Measurements from ENCODE around the gene PLEKHH1. TPM values are rescaled to one million over a fixed set of nuclear protein-coding genes. Genes with fewer than 3 reads are reported as not detected.

The PLEKHH1 gene
- total RNA-seq, 1 experiment from 2014 or later: 35.3 TPM

DNA sequence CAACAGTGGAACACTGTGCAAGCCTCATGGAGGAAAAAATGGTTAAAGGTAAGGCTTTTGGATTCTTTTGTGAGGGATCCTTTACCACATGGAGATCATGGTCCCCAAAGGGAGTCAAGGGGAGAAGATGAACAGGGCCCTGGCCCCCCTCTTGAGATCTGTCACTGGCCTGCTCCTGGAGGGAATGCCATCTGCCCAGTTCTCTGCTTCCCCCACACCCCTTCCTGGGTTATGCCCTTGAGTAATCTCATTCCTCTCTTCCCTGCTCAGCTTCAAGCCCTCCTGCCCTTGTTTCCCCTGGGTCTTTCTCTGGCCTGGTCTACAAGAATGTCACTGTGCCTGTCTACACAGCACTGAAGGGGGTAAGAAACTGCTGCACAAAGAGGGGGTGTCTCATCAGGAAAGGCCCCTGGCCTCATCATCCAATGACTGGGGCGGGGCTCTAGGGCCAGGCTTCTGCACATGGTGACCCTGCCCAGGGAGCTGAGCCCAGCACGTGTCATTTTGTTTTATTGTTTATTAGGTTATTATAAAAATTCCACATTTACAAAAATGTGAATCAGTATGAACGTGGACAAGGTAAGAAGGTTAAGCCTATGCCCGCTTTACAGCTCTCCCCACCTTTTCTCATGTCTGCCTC is 36.7 kb downstream of the PLEKHH1 start:
- H3K27ac ChIP-seq (ENCODE audit: insufficient read length, low read depth, low read length): no peak overlapping the region
- H2BK12ac ChIP-seq (ENCODE audit: insufficient read length, low read depth, low read length): no peak overlapping the region
- H4K5ac ChIP-seq (ENCODE audit: insufficient read length, low read depth, low read length): no peak overlapping the region
- Mint-ChIP-seq H3K27ac (peak overlapping the region in 1 of 3 experiments; percentile 56; a peak in 1 of 7 replicates), H3K27me3 (ENCODE audit: low read depth) (no peaks in the 10 kb centered on the region), H3K36me3 (ENCODE audit: insufficient read depth in 1 of 3, low read depth in 3 of 3) (peaks cover 3 to 15% (median 5%) of the 10 kb centered on the region in 3 experiments; a peak in 6 of 7 replicates), H3K4me1 (peaks cover 18 to 25% of the 10 kb centered on the region in 2 experiments), H3K4me3 (no peak overlapping the region), H3K9me3 (no peaks in the 10 kb centered on the region)
- H3K4me2 ChIP-seq (ENCODE audit: insufficient read depth, insufficient read length, low read length): no peak overlapping the region
- no peaks in the 10 kb centered on the region for H3K27me3 ChIP-seq (ENCODE audit: insufficient read depth, low read length)
- H3K23ac ChIP-seq (ENCODE audit: insufficient read length, low read depth, low read length): no peak overlapping the region
- no peak overlapping the region for H2AK5ac ChIP-seq (ENCODE audit: insufficient read length, low read length)
- H3T11ph ChIP-seq (ENCODE audit: low read length): no peak overlapping the region
- H3K9me3 ChIP-seq (ENCODE audit: control insufficient read depth, low read depth, low read length): no peaks in the 10 kb centered on the region
- WGBS (ENCODE audit: extremely low coverage, insufficient read length, low lambda C conversion rate): no CpG with 5 or more reads among the region's 4 CpGs
- no peak overlapping the region for H3K18ac ChIP-seq (ENCODE audit: insufficient read length, low read depth, low read length)
- H4K8ac ChIP-seq (replicated peaks; ENCODE audit: insufficient read length, low read depth, low read length): no peak overlapping the region
- no peak overlapping the region for H3K56ac ChIP-seq (ENCODE audit: insufficient read length, low read depth, low read length)
- no peak overlapping the region for H4K91ac ChIP-seq (ENCODE audit: insufficient read length, low read depth, low read length)
- no peak overlapping the region for H2BK5ac ChIP-seq (ENCODE audit: insufficient read length, low read length)
- TF ChIP-seq, protein P1, sequence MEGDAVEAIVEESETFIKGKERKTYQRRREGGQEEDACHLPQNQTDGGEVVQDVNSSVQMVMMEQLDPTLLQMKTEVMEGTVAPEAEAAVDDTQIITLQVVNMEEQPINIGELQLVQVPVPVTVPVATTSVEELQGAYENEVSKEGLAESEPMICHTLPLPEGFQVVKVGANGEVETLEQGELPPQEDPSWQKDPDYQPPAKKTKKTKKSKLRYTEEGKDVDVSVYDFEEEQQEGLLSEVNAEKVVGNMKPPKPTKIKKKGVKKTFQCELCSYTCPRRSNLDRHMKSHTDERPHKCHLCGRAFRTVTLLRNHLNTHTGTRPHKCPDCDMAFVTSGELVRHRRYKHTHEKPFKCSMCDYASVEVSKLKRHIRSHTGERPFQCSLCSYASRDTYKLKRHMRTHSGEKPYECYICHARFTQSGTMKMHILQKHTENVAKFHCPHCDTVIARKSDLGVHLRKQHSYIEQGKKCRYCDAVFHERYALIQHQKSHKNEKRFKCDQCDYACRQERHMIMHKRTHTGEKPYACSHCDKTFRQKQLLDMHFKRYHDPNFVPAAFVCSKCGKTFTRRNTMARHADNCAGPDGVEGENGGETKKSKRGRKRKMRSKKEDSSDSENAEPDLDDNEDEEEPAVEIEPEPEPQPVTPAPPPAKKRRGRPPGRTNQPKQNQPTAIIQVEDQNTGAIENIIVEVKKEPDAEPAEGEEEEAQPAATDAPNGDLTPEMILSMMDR (conservative IDR thresholded peaks at IDR 0.05): no peak
- H2AFZ ChIP-seq (ENCODE audit: low read length): no peak overlapping the region
- no peak overlapping the region for H3K4ac ChIP-seq (ENCODE audit: low read depth, low read length)
- H3K9ac ChIP-seq (ENCODE audit: extremely low read depth, insufficient read length, low read length): no peak overlapping the region
- H2BK20ac ChIP-seq (ENCODE audit: low read depth, low read length, poor library complexity, severe bottlenecking): no peak overlapping the region
- H3K79me2 ChIP-seq (ENCODE audit: insufficient read depth, low read length): no peaks in the 10 kb centered on the region
- no peaks in the 10 kb centered on the region for H4K20me1 ChIP-seq (ENCODE audit: control insufficient read depth, insufficient read depth, insufficient read length)
- no peak overlapping the region for H2BK120ac ChIP-seq (ENCODE audit: low read depth, low read length, poor library complexity, severe bottlenecking)
- no peaks in the 10 kb centered on the region for H3K4me1 ChIP-seq (ENCODE audit: insufficient read depth, low read length)
- no peak overlapping the region for H2BK15ac ChIP-seq (ENCODE audit: low read depth, low read length)
- no peak for DNase-seq
- H3K14ac ChIP-seq (ENCODE audit: insufficient read depth, low read length): no peak overlapping the region
- no peaks in the 10 kb centered on the region for H3K23me2 ChIP-seq (ENCODE audit: insufficient read length, low read depth, low read length, poor library complexity, severe bottlenecking)
- H3K79me1 ChIP-seq (ENCODE audit: insufficient read depth, low read depth, low read length, poor library complexity, severe bottlenecking): no peaks in the 10 kb centered on the region

Data from H9 (cell line).